H9 (cell line): ENCODE results near the gene BICDL2. TPM values are rescaled to one million over a fixed set of nuclear protein-coding genes. Genes with fewer than 3 reads are reported as not detected.

Experiments used
- DNase-seq: peaks from one replicate; pipeline ENCODE4 v3.0.0-alpha.2; 2017
- H2AFZ ChIP-seq: one replicate; pipeline ENCODE4 v1.6.1; 2013; ENCODE audit warnings: mild to moderate bottlenecking, low read length, control low read depth, moderate library complexity
- H2AK5ac ChIP-seq: 2 replicates; pipeline ENCODE4 v1.6.1; 2013; ENCODE audit warnings: low read length, control low read depth, mixed read lengths; ENCODE audit not compliant: insufficient read length
- H2BK120ac ChIP-seq: one replicate; pipeline ENCODE4 v1.6.1; 2013; ENCODE audit warnings: low read depth, mild to moderate bottlenecking, low read length, control low read depth, inconsistent platforms; ENCODE audit not compliant: poor library complexity, severe bottlenecking
- H2BK12ac ChIP-seq: 2 replicates; pipeline ENCODE4 v1.6.1; 2013; ENCODE audit warnings: low read length, control low read depth, mixed read lengths, low read depth; ENCODE audit not compliant: insufficient read length
- H2BK15ac ChIP-seq: 2 replicates; pipeline ENCODE4 v1.6.1; 2013; ENCODE audit warnings: low read depth, low read length, control low read depth
- H2BK20ac ChIP-seq: one replicate; pipeline ENCODE4 v1.6.1; 2013; ENCODE audit warnings: low read depth, mild to moderate bottlenecking, low read length, control low read depth, inconsistent platforms; ENCODE audit not compliant: poor library complexity, severe bottlenecking
- H2BK5ac ChIP-seq: 2 replicates; pipeline ENCODE4 v1.6.1; 2013; ENCODE audit warnings: low read length, control low read depth, mixed read lengths; ENCODE audit not compliant: insufficient read length
- H3K14ac ChIP-seq: 2 replicates; pipeline ENCODE4 v1.6.1; 2013; ENCODE audit warnings: low read length, control low read depth; ENCODE audit not compliant: insufficient read depth
- H3K18ac ChIP-seq: 2 replicates; pipeline ENCODE4 v1.6.1; 2013; ENCODE audit warnings: low read depth, mild to moderate bottlenecking, mixed read lengths, low read length, control low read depth; ENCODE audit not compliant: insufficient read length
- H3K23ac ChIP-seq: 2 replicates; pipeline ENCODE4 v1.6.1; 2013; ENCODE audit warnings: low read length, control low read depth, mixed read lengths, low read depth; ENCODE audit not compliant: insufficient read length
- H3K23me2 ChIP-seq: 2 replicates; pipeline ENCODE4 v1.6.1; 2013; ENCODE audit warnings: low read depth, mild to moderate bottlenecking, mixed read lengths, low read length, control low read depth; ENCODE audit not compliant: insufficient read length, poor library complexity, severe bottlenecking
- H3K27ac ChIP-seq: 2 replicates; pipeline ENCODE4 v1.5.1; 2013; ENCODE audit warnings: low read length, control low read depth, mixed read lengths, low read depth; ENCODE audit not compliant: insufficient read length
- H3K27me3 ChIP-seq: 2 replicates; pipeline ENCODE4 v1.6.1; 2013; ENCODE audit warnings: low read length, control low read depth, inconsistent platforms; ENCODE audit not compliant: insufficient read depth
- H3K4ac ChIP-seq: 2 replicates; pipeline ENCODE4 v1.6.1; 2013; ENCODE audit warnings: low read depth, mild to moderate bottlenecking, control low read depth, inconsistent platforms, low read length, moderate library complexity
- H3K4me1 ChIP-seq: 2 replicates; pipeline ENCODE4 v1.6.1; 2013; ENCODE audit warnings: low read length, control low read depth, inconsistent platforms; ENCODE audit not compliant: insufficient read depth
- H3K4me2 ChIP-seq: 2 replicates; pipeline ENCODE4 v1.6.1; 2013; ENCODE audit warnings: low read length, control low read depth, mixed read lengths; ENCODE audit not compliant: insufficient read length, insufficient read depth
- H3K56ac ChIP-seq: 2 replicates; pipeline ENCODE4 v1.6.1; 2013; ENCODE audit warnings: low read depth, mild to moderate bottlenecking, mixed read lengths, low read length, control low read depth; ENCODE audit not compliant: insufficient read length
- H3K79me1 ChIP-seq: 2 replicates; pipeline ENCODE4 v1.6.1; 2013; ENCODE audit warnings: low read depth, mild to moderate bottlenecking, moderate library complexity, low read length, control low read depth, inconsistent platforms; ENCODE audit not compliant: insufficient read depth, poor library complexity, severe bottlenecking
- H3K79me2 ChIP-seq: 2 replicates; pipeline ENCODE4 v1.6.1; 2013; ENCODE audit warnings: low read length, control low read depth, inconsistent platforms; ENCODE audit not compliant: insufficient read depth
- H3K9ac ChIP-seq: 2 replicates; pipeline ENCODE4 v1.6.1; 2013; ENCODE audit warnings: low read length, control low read depth, mixed read lengths; ENCODE audit not compliant: insufficient read length; ENCODE audit errors: extremely low read depth
- H3K9me3 ChIP-seq: one replicate; pipeline ENCODE4 v1.6.1; 2013; ENCODE audit warnings: low read depth, low read length, inconsistent platforms; ENCODE audit not compliant: control insufficient read depth
- H3T11ph ChIP-seq: one replicate; pipeline ENCODE4 v1.6.1; 2013; ENCODE audit warnings: mild to moderate bottlenecking, low read length, control low read depth, inconsistent platforms
- H4K20me1 ChIP-seq: one replicate; pipeline ENCODE4 v1.6.1; 2013; ENCODE audit not compliant: control insufficient read depth, insufficient read length, insufficient read depth
- H4K5ac ChIP-seq: 2 replicates; pipeline ENCODE4 v1.6.1; 2013; ENCODE audit warnings: low read depth, mild to moderate bottlenecking, mixed read lengths, low read length, control low read depth; ENCODE audit not compliant: insufficient read length
- H4K8ac ChIP-seq: replicated peaks from 2 replicates; pipeline ENCODE4 v1.6.1; 2013; ENCODE audit warnings: low read length, control low read depth, mixed read lengths, low read depth; ENCODE audit not compliant: insufficient read length
- H4K91ac ChIP-seq: 2 replicates; pipeline ENCODE4 v1.6.1; 2013; ENCODE audit warnings: low read depth, mild to moderate bottlenecking, moderate library complexity, mixed read lengths, low read length, control low read depth; ENCODE audit not compliant: insufficient read length
- H3K27ac Mint-ChIP-seq, 3 experiments: 2 replicates in 2 of 3; 3 replicates in 1 of 3; pipeline ENCODE4 v1.8.0; 2020 to 2021; ENCODE audit warnings: mixed read lengths in 3 of 3, mild to moderate bottlenecking in 1 of 3, moderate library complexity in 1 of 3
- H3K27me3 Mint-ChIP-seq: 2 replicates; pipeline ENCODE4 v1.8.0; 2021; ENCODE audit warnings: low read depth, mild to moderate bottlenecking, moderate library complexity, mixed read lengths
- H3K36me3 Mint-ChIP-seq, 3 experiments: 2 replicates in 2 of 3; 3 replicates in 1 of 3; pipeline ENCODE4 v1.8.0; 2020 to 2021; ENCODE audit warnings: low read depth in 3 of 3, mixed read lengths in 3 of 3; ENCODE audit not compliant: insufficient read depth in 1 of 3
- H3K4me1 Mint-ChIP-seq, 2 experiments: 2 replicates each; pipeline ENCODE4 v1.8.0; 2020; ENCODE audit warnings: mixed read lengths in 2 of 2
- H3K4me3 Mint-ChIP-seq, 2 experiments: 2 replicates in 1 of 2; 3 replicates in 1 of 2; pipeline ENCODE4 v1.8.0; 2020 to 2021; ENCODE audit warnings: mild to moderate bottlenecking in 2 of 2, mixed read lengths in 2 of 2, moderate library complexity in 1 of 2
- H3K9me3 Mint-ChIP-seq, 2 experiments: 2 replicates in 1 of 2; 3 replicates in 1 of 2; pipeline ENCODE4 v1.8.0; 2020; ENCODE audit warnings: mild to moderate bottlenecking in 2 of 2, mixed read lengths in 2 of 2, moderate library complexity in 1 of 2
- CTCF ChIP-seq: fragments of 200-600 bp; sonication (generic); conservative IDR thresholded peaks from 3 replicates; pipeline ENCODE4 v1.8.0; 2021; ENCODE audit warnings: antibody characterized with exemption, mild to moderate bottlenecking
- WGBS: extraction: QIAGEN DNeasy Blood & Tissue Kit; methylation state at CpG from one replicate; pipeline ENCODE4 v1.1.7; 2013; ENCODE audit warnings: missing lambda C conversion rate, low lambda C conversion rate, mixed read lengths; ENCODE audit not compliant: insufficient read length; ENCODE audit errors: extremely low coverage; 5-methylcytosine and 5-hydroxymethylcytosine counted together
- total RNA-seq: library from RNA; stranded (reverse); gene quantifications from 2 replicates; pipeline ENCODE4 v1.2.1, GENCODE V29; 2021

BICDL2 gene
- total RNA-seq, 1 experiment from 2014 or later: 13.5 TPM

- Histone ChIP-seq H3K4me2 (peak overlapping the region; percentile 87), H3K79me1 (no peaks in the 10 kb centered on the region), H4K5ac (no peak overlapping the region), H2BK15ac (no peak overlapping the region), H3K18ac (no peak overlapping the region), H3K4ac (no peak overlapping the region), H3K14ac (no peak overlapping the region), H3K23ac (no peak overlapping the region), H3K4me1 (no peaks in the 10 kb centered on the region), H4K8ac (no peak overlapping the region), H2BK12ac (no peak overlapping the region), H3T11ph (no peak overlapping the region), H2BK120ac (no peak overlapping the region), H3K9ac (no peak overlapping the region), H2BK5ac (no peak overlapping the region), H3K23me2 (peaks cover 20% of the 10 kb centered on the region), H3K79me2 (no peaks in the 10 kb centered on the region), H3K27ac (no peak overlapping the region), H2AFZ (no peak overlapping the region), H3K9me3 (no peaks in the 10 kb centered on the region), H4K20me1 (no peaks in the 10 kb centered on the region), H4K91ac (no peak overlapping the region), H2AK5ac (no peak overlapping the region), H3K56ac (no peak overlapping the region), H3K27me3 (no peaks in the 10 kb centered on the region), H2BK20ac (no peak overlapping the region)
- peaks cover 72% of the 10 kb centered on the region for H3K27me3 Mint-ChIP-seq
- no peak overlapping the region for H3K27ac Mint-ChIP-seq
- peaks cover 9 to 29% (median 26%) of the 10 kb centered on the region in 3 experiments for H3K36me3 Mint-ChIP-seq
- no CpG with 5 or more reads among the region's 13 CpGs for WGBS
- no peak for TF ChIP-seq CTCF
- H3K4me3 Mint-ChIP-seq: peak overlapping the region; percentile 79 to 90
- H3K4me1 Mint-ChIP-seq: peaks cover 8 to 17% of the 10 kb centered on the region in 2 experiments
- no peak for DNase-seq
- peaks cover 0 to 3% of the 10 kb centered on the region in 2 experiments; a peak in 2 of 5 replicates for H3K9me3 Mint-ChIP-seq
These were observed 10.6 kb upstream of the BICDL2 start for GRCh38 chr16:3047387-3047720.
